ENCODE data around the gene VSTM4.

VSTM4 gene

GRCh38 chr10:49150426-49150825, 35.1 kb upstream of the VSTM4 start:
- Histone ChIP-seq H3K4me2 (ENCODE audit: insufficient read depth, low read length) (no peak overlapping the region), H4K20me1 (ENCODE audit: insufficient read depth, low read length) (no peaks in the 10 kb centered on the region), H3K27me3 (ENCODE audit: insufficient read depth, low read length, poor library complexity) (no peaks in the 10 kb centered on the region), H2AFZ (ENCODE audit: low read depth, low read length) (no peak overlapping the region), H3K9me3 (ENCODE audit: insufficient read depth, low read length, severe bottlenecking) (no peaks in the 10 kb centered on the region), H3K36me3 (ENCODE audit: insufficient read depth, low read length) (no peaks in the 10 kb centered on the region), H3K9ac (ENCODE audit: low read depth, low read length) (no peak overlapping the region), H3K4me1 (ENCODE audit: insufficient read depth, low read length) (peaks cover 8% of the 10 kb centered on the region), H3K79me2 (ENCODE audit: insufficient read depth, low read length) (no peaks in the 10 kb centered on the region), H3K4me3 (ENCODE audit: low read depth in 1 of 2, low read length in 2 of 2) (no peak overlapping the region), H3K27ac (ENCODE audit: low read length) (no peak overlapping the region)
- no peak for TF ChIP-seq EZH2 (IDR thresholded peaks at IDR 0.05; ENCODE audit: borderline replicate concordance, low read depth, low read length, severe bottlenecking)
- DNase-seq (no peak), ATAC-seq (ENCODE audit: insufficient read depth, low read depth) (no peak)

- Histone ChIP-seq H3K27me3 (ENCODE audit: insufficient read depth, low read length, poor library complexity) (no peaks in the 10 kb centered on the region), H3K4me1 (ENCODE audit: insufficient read depth, low read length) (peaks cover 8% of the 10 kb centered on the region), H3K4me3 (ENCODE audit: low read depth in 1 of 2, low read length in 2 of 2) (no peak overlapping the region), H3K9ac (ENCODE audit: low read depth, low read length) (no peak overlapping the region), H2AFZ (ENCODE audit: low read depth, low read length) (no peak overlapping the region), H3K4me2 (ENCODE audit: insufficient read depth, low read length) (no peak overlapping the region), H4K20me1 (ENCODE audit: insufficient read depth, low read length) (no peaks in the 10 kb centered on the region), H3K27ac (ENCODE audit: low read length) (no peak overlapping the region), H3K36me3 (ENCODE audit: insufficient read depth, low read length) (no peaks in the 10 kb centered on the region), H3K9me3 (ENCODE audit: insufficient read depth, low read length, severe bottlenecking) (no peaks in the 10 kb centered on the region), H3K79me2 (ENCODE audit: insufficient read depth, low read length) (no peaks in the 10 kb centered on the region)
- no peak for DNase-seq
- ATAC-seq (ENCODE audit: insufficient read depth, low read depth) = no peak
- TF ChIP-seq CTCF (IDR thresholded peaks at IDR 0.05; ENCODE audit: borderline replicate concordance, extremely low read depth, low read length, poor library complexity, severe bottlenecking) = no peak
- no peak for TF ChIP-seq EZH2 (IDR thresholded peaks at IDR 0.05; ENCODE audit: borderline replicate concordance, low read depth, low read length, severe bottlenecking)
These were observed 34.6 kb upstream of the VSTM4 start for GRCh38 chr10:49149881-49150280.

- Histone ChIP-seq H3K4me1 (ENCODE audit: insufficient read depth, low read length) (no peaks in the 10 kb centered on the region), H2AFZ (ENCODE audit: low read depth, low read length) (no peak overlapping the region), H3K79me2 (ENCODE audit: insufficient read depth, low read length) (no peaks in the 10 kb centered on the region), H3K4me3 (ENCODE audit: low read depth in 1 of 2, low read length in 2 of 2) (no peak overlapping the region), H3K36me3 (ENCODE audit: insufficient read depth, low read length) (no peaks in the 10 kb centered on the region), H3K27me3 (ENCODE audit: insufficient read depth, low read length, poor library complexity) (no peaks in the 10 kb centered on the region), H3K4me2 (ENCODE audit: insufficient read depth, low read length) (no peak overlapping the region), H3K9ac (ENCODE audit: low read depth, low read length) (no peak overlapping the region), H3K9me3 (ENCODE audit: insufficient read depth, low read length, severe bottlenecking) (no peaks in the 10 kb centered on the region), H4K20me1 (ENCODE audit: insufficient read depth, low read length) (no peaks in the 10 kb centered on the region), H3K27ac (ENCODE audit: low read length) (no peak overlapping the region)
- no peak for TF ChIP-seq CTCF (IDR thresholded peaks at IDR 0.05; ENCODE audit: borderline replicate concordance, extremely low read depth, low read length, poor library complexity, severe bottlenecking)
- no peak for TF ChIP-seq EZH2 (IDR thresholded peaks at IDR 0.05; ENCODE audit: borderline replicate concordance, low read depth, low read length, severe bottlenecking)
- ATAC-seq (ENCODE audit: insufficient read depth, low read depth) (no peak), DNase-seq (no peak)
These were observed 28.9 kb upstream of the VSTM4 start for GRCh38 chr10:49144058-49144720.

- H3K9ac ChIP-seq (ENCODE audit: low read depth, low read length) = no peak overlapping the region
- H3K27ac ChIP-seq (ENCODE audit: low read length) = no peak overlapping the region
- no peaks in the 10 kb centered on the region for H3K4me1 ChIP-seq (ENCODE audit: insufficient read depth, low read length)
These were observed 27.9 kb upstream of the VSTM4 start for GRCh38 chr10:49143249-49143648.

More at GRCh38 chr10:49143249-49143648, 27.9 kb upstream of the VSTM4 start:
- Histone ChIP-seq H2AFZ (ENCODE audit: low read depth, low read length) (no peak overlapping the region), H3K27me3 (ENCODE audit: insufficient read depth, low read length, poor library complexity) (no peaks in the 10 kb centered on the region), H3K9me3 (ENCODE audit: insufficient read depth, low read length, severe bottlenecking) (no peaks in the 10 kb centered on the region), H3K4me2 (ENCODE audit: insufficient read depth, low read length) (no peak overlapping the region), H3K36me3 (ENCODE audit: insufficient read depth, low read length) (no peaks in the 10 kb centered on the region), H3K4me3 (ENCODE audit: low read depth in 1 of 2, low read length in 2 of 2) (no peak overlapping the region), H3K79me2 (ENCODE audit: insufficient read depth, low read length) (no peaks in the 10 kb centered on the region), H4K20me1 (ENCODE audit: insufficient read depth, low read length) (no peaks in the 10 kb centered on the region)
- TF ChIP-seq EZH2 (IDR thresholded peaks at IDR 0.05; ENCODE audit: borderline replicate concordance, low read depth, low read length, severe bottlenecking) = no peak
- no peak for TF ChIP-seq CTCF (IDR thresholded peaks at IDR 0.05; ENCODE audit: borderline replicate concordance, extremely low read depth, low read length, poor library complexity, severe bottlenecking)
- ATAC-seq (ENCODE audit: insufficient read depth, low read depth) = no peak
- no peak for DNase-seq

Data from DND-41 (cell line).